Measurements from ENCODE around the gene FBXL22. TPM values are rescaled to one million over a fixed set of nuclear protein-coding genes. Genes with fewer than 3 reads are reported as not detected.

FBXL22 gene
- total RNA-seq, 1 experiment from 2014 or later = 0.49 TPM

- H3K4me3 ChIP-seq (replicated peaks in 1 of 2; ENCODE audit: low read depth in 1 of 2, low read length in 2 of 2) = no peak overlapping the region
- no peak overlapping the region for H3K4me2 ChIP-seq (ENCODE audit: low read length)
- no peaks in the 10 kb centered on the region for H4K20me1 ChIP-seq (ENCODE audit: insufficient read depth)
- no peaks in the 10 kb centered on the region for H3K79me2 ChIP-seq (ENCODE audit: insufficient read depth, low read length)
- no peak overlapping the region for H3K27ac ChIP-seq (ENCODE audit: low read depth, low read length)
- H3K9ac ChIP-seq (ENCODE audit: low read length) = no peak overlapping the region
- H3K4me1 ChIP-seq (ENCODE audit: control insufficient read depth in 1 of 2, insufficient read depth in 2 of 2, low read length in 2 of 2) = peaks cover 10 to 17% of the 10 kb centered on the region in 2 experiments
- RAD21 ChIA-PET (ENCODE audit: low non-redundant PET in 1 of 2, low total read pairs in 2 of 2, uncharacterized antibody in 2 of 2, unreplicated experiment in 2 of 2) = no interaction called here
- TF ChIP-seq POLR2A (IDR thresholded peaks at IDR 0.05; ENCODE audit: borderline replicate concordance, extremely low read depth, insufficient read depth, insufficient read length) (no peak), CEBPB (IDR thresholded peaks at IDR 0.05; ENCODE audit: low read depth) (no peak), MAX (IDR thresholded peaks at IDR 0.05) (no peak), SP1 (IDR thresholded peaks at IDR 0.05; ENCODE audit: low read depth) (no peak), SRF (IDR thresholded peaks at IDR 0.05; ENCODE audit: low read depth) (no peak), CTCF (IDR thresholded peaks at IDR 0.05 in 2 of 3, conservative IDR thresholded peaks at IDR 0.05 in 1 of 3; ENCODE audit: borderline replicate concordance in 1 of 3, insufficient read depth in 1 of 3, low read depth in 2 of 3, low read length in 2 of 3) (no peak), YY1 (IDR thresholded peaks at IDR 0.05; ENCODE audit: extremely low read depth, insufficient replicate concordance, low read depth, low read length) (no peak), ATF3 (IDR thresholded peaks at IDR 0.05) (no peak)
- no peak overlapping the region for H2AFZ ChIP-seq (ENCODE audit: low read depth, low read length, poor library complexity, severe bottlenecking)
- H3K9me3 ChIP-seq (ENCODE audit: control insufficient read depth in 1 of 2, insufficient read depth in 1 of 2, low read depth in 1 of 2, low read length in 2 of 2) = no peaks in the 10 kb centered on the region
- CTCF ChIA-PET = interaction anchor here (1.3 kb wide), 1 partner anchor 11 kb away, joined by 4 read pairs; no protein-coding TSS in a partner anchor
- intact Hi-C loops (cut with micrococcal nuclease) = loop anchor here (5.0 kb wide), 1 partner anchor 540 kb away; the partner anchor contains the start of gene SNX22
- DNase-seq (ENCODE audit: low read depth, low spot score) (no peak), ATAC-seq (no peak)
- no peaks in the 10 kb centered on the region for H3K27me3 ChIP-seq (ENCODE audit: insufficient read depth, low read length)
- H3K36me3 ChIP-seq (ENCODE audit: control insufficient read depth in 1 of 2, insufficient read depth in 2 of 2, low read length in 2 of 2) = no peaks in the 10 kb centered on the region
- BruUV-seq (replicated peaks) = no TSS peak
- H3K9me2 ChIP-seq (ENCODE audit: insufficient read depth) = no peaks in the 10 kb centered on the region
- POLR2A ChIA-PET = no interaction called here
Observed at GRCh38 chr15:63612300-63612699, 15.1 kb downstream of the FBXL22 start.

Measured in HCT116 (cell line).